ENCODE results near the gene C1GALT1.
"Not testable (repeated sequence)": the region's sequence is repeated elsewhere in the genome, so short reads cannot be mapped to it uniquely, and the experiment has no call there.

Gene C1GALT1

GRCh38 chr7:7151865-7152264 is 30.5 kb upstream of the C1GALT1 start:
- no peak overlapping the region for H3K9ac ChIP-seq (ENCODE audit: low read depth, low read length)
- no peak overlapping the region for H3K4me2 ChIP-seq (ENCODE audit: insufficient read depth, low read length)
- no peaks in the 10 kb centered on the region for H3K79me2 ChIP-seq (ENCODE audit: insufficient read depth, low read length)
- H3K4me1 ChIP-seq (ENCODE audit: insufficient read depth, low read length), result peaks cover 22% of the 10 kb centered on the region
- H3K36me3 ChIP-seq (ENCODE audit: insufficient read depth, low read length), result no peaks in the 10 kb centered on the region
- no peak overlapping the region for H3K4me3 ChIP-seq (ENCODE audit: low read depth in 1 of 2, low read length in 2 of 2)
- TF ChIP-seq EZH2 (IDR thresholded peaks at IDR 0.05; ENCODE audit: borderline replicate concordance, low read depth, low read length, severe bottlenecking) (no peak), CTCF (IDR thresholded peaks at IDR 0.05; ENCODE audit: borderline replicate concordance, extremely low read depth, low read length, poor library complexity, severe bottlenecking) (no peak)
- no peaks in the 10 kb centered on the region for H4K20me1 ChIP-seq (ENCODE audit: insufficient read depth, low read length)
- peak; percentile 11 for DNase-seq
- H2AFZ ChIP-seq (ENCODE audit: low read depth, low read length), result no peak overlapping the region
- no peak for ATAC-seq (ENCODE audit: insufficient read depth, low read depth)
- H3K27me3 ChIP-seq (ENCODE audit: insufficient read depth, low read length, poor library complexity), result no peaks in the 10 kb centered on the region
- no peak overlapping the region for H3K27ac ChIP-seq (ENCODE audit: low read length)
- H3K9me3 ChIP-seq (ENCODE audit: insufficient read depth, low read length, severe bottlenecking), result peaks cover 10% of the 10 kb centered on the region

- H3K4me1 ChIP-seq (ENCODE audit: insufficient read depth, low read length), result peaks cover 25% of the 10 kb centered on the region
- no peak overlapping the region for H3K4me2 ChIP-seq (ENCODE audit: insufficient read depth, low read length)
- TF ChIP-seq EZH2 (IDR thresholded peaks at IDR 0.05; ENCODE audit: borderline replicate concordance, low read depth, low read length, severe bottlenecking), result no peak
- H3K79me2 ChIP-seq (ENCODE audit: insufficient read depth, low read length), result no peaks in the 10 kb centered on the region
- H3K36me3 ChIP-seq (ENCODE audit: insufficient read depth, low read length), result no peaks in the 10 kb centered on the region
- H2AFZ ChIP-seq (ENCODE audit: low read depth, low read length), result no peak overlapping the region
- no peak overlapping the region for H3K9ac ChIP-seq (ENCODE audit: low read depth, low read length)
- ATAC-seq (ENCODE audit: insufficient read depth, low read depth) (no peak), DNase-seq (no peak)
- peaks cover 10% of the 10 kb centered on the region for H3K9me3 ChIP-seq (ENCODE audit: insufficient read depth, low read length, severe bottlenecking)
- no peak overlapping the region for H3K27ac ChIP-seq (ENCODE audit: low read length)
- no peak overlapping the region for H3K4me3 ChIP-seq (ENCODE audit: low read depth in 1 of 2, low read length in 2 of 2)
- H4K20me1 ChIP-seq (ENCODE audit: insufficient read depth, low read length), result no peaks in the 10 kb centered on the region
- H3K27me3 ChIP-seq (ENCODE audit: insufficient read depth, low read length, poor library complexity), result no peaks in the 10 kb centered on the region
These were observed 30.0 kb upstream of the C1GALT1 start for GRCh38 chr7:7152315-7152714.

GRCh38 chr7:7154355-7154754 is 28.0 kb upstream of the C1GALT1 start:
- not testable (repeated sequence) for H3K27ac ChIP-seq (ENCODE audit: low read length); H3K36me3 ChIP-seq (ENCODE audit: insufficient read depth, low read length); H4K20me1 ChIP-seq (ENCODE audit: insufficient read depth, low read length); H3K4me2 ChIP-seq (ENCODE audit: insufficient read depth, low read length); H3K9ac ChIP-seq (ENCODE audit: low read depth, low read length); H3K4me3 ChIP-seq (ENCODE audit: low read depth in 1 of 2, low read length in 2 of 2); DNase-seq; H3K27me3 ChIP-seq (ENCODE audit: insufficient read depth, low read length, poor library complexity); ATAC-seq (ENCODE audit: insufficient read depth, low read depth); H2AFZ ChIP-seq (ENCODE audit: low read depth, low read length)
- Histone ChIP-seq H3K79me2 (ENCODE audit: insufficient read depth, low read length) (peaks cover 13% of the 10 kb centered on the region), H3K9me3 (ENCODE audit: insufficient read depth, low read length, severe bottlenecking) (peaks cover 10% of the 10 kb centered on the region), H3K4me1 (ENCODE audit: insufficient read depth, low read length) (peaks cover 43% of the 10 kb centered on the region)

GRCh38 chr7:7156663-7157062 is 25.7 kb upstream of the C1GALT1 start:
- H3K4me3 ChIP-seq (ENCODE audit: low read depth in 1 of 2, low read length in 2 of 2), result peak overlapping the region; percentile 5 to 54; a peak in 3 of 4 replicates
- peak overlapping the region; percentile 94 for H3K27ac ChIP-seq (ENCODE audit: low read length)
- peak overlapping the region; percentile 76 for H3K4me2 ChIP-seq (ENCODE audit: insufficient read depth, low read length)
- no peaks in the 10 kb centered on the region for H3K36me3 ChIP-seq (ENCODE audit: insufficient read depth, low read length)
- DNase-seq (peak; percentile 53), ATAC-seq (ENCODE audit: insufficient read depth, low read depth) (peak; percentile 36)
- H3K9ac ChIP-seq (ENCODE audit: low read depth, low read length), result peak overlapping the region; percentile 67
- TF ChIP-seq EZH2 (IDR thresholded peaks at IDR 0.05; ENCODE audit: borderline replicate concordance, low read depth, low read length, severe bottlenecking), result no peak
- TF ChIP-seq CTCF (IDR thresholded peaks at IDR 0.05; ENCODE audit: borderline replicate concordance, extremely low read depth, low read length, poor library complexity, severe bottlenecking), result no peak
- H3K9me3 ChIP-seq (ENCODE audit: insufficient read depth, low read length, severe bottlenecking), result peaks cover 10% of the 10 kb centered on the region
- peaks cover 24% of the 10 kb centered on the region for H3K79me2 ChIP-seq (ENCODE audit: insufficient read depth, low read length)
- H3K4me1 ChIP-seq (ENCODE audit: insufficient read depth, low read length), result peaks cover 49% of the 10 kb centered on the region
- no peaks in the 10 kb centered on the region for H4K20me1 ChIP-seq (ENCODE audit: insufficient read depth, low read length)
- H2AFZ ChIP-seq (ENCODE audit: low read depth, low read length), result peak overlapping the region; percentile 43
- H3K27me3 ChIP-seq (ENCODE audit: insufficient read depth, low read length, poor library complexity), result no peaks in the 10 kb centered on the region
